ENCODE measurements around the gene GOLT1A.
"Not testable (repeated sequence)": the region's sequence is repeated elsewhere in the genome, so short reads cannot be mapped to it uniquely, and the experiment has no call there.

Gene GOLT1A

GRCh38 chr1:204246876-204247275 lies 33.1 kb upstream of the GOLT1A start:
- no peak for DNase-seq

DNA sequence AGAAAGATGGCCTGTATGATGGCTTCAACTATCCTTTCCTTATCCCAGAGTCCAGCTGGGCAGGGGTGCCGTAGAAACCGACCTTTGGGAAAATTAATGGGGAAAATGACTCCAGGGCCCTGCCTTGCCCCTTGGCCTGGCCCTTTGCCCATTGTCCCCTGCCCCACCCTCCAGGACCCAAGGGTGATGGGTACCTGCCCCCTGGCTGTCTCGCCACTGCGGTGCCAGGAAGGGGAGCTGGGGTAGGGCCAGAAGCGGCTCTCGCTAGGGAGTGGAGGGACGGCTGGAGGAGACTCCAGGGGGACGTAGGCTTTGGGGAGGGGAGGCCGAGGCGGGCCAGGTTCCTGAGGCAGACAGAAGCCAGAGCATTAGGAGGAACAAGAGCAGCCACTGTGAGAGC lies 29.1 kb upstream of the GOLT1A start:
- DNase-seq, result no peak

DNA sequence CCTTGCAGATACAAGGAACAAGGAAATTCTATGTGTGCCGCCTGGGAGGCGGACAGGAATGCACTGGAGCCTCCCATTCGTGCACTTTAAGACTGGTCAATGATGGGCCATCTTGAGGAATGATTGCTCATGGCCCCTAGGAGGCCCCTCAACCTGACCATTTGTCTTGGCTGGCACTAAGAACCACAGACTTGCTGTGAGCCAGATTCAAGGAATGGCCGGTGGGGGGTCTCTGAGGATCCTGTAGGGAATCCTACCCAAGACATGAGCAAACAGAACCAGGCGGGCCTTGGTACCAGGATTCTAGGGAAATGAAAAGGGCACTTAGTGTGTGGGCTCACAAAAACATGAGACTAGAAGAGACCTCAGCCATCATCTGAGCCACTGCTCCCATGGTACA lies 28.1 kb upstream of the GOLT1A start:
- no peak for DNase-seq

- no peak for DNase-seq
These were observed 27.3 kb upstream of the GOLT1A start for GRCh38 chr1:204241050-204241449.

- no peak for DNase-seq
These were observed 26.4 kb upstream of the GOLT1A start for GRCh38 chr1:204240233-204240632.

DNA sequence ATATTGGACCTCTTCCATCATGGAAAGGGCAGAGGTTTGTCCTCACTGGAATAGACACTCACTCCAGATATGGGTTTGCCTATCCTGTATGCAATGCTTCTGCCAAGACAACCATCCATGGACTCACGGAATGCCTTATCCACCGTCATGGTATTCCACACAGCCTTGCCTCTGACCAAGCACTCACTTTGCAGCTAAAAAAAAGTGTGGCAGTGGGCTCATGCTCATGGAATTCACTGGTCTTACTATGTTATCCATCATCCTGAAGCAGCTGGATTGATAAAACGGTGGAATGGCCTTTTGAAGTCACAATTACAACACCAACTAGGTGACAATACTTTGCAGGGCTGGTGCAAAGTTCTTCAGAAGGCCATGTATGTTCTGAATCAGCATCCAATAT lies 25.6 kb upstream of the GOLT1A start:
- not testable (repeated sequence) for DNase-seq

DNA sequence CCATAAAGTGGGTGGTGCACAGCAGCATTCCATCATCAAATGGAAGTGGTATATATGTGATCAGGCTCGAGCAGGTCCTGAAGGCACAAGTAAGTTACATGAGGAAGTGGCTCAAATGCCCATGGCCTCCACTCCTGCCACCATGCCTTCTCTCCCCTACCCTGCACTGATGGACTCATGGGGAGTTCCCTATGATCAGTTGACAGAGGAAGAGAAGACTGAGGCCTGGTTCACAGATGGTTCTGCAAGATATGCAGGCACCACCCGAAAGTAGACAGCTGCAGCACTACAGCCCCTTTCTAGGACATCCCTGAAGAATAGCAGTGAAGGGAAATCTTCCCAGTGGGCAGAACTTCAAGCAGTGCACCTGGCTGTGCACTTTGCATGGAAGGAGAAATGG lies 24.7 kb upstream of the GOLT1A start:
- not testable (repeated sequence) for DNase-seq

DNA sequence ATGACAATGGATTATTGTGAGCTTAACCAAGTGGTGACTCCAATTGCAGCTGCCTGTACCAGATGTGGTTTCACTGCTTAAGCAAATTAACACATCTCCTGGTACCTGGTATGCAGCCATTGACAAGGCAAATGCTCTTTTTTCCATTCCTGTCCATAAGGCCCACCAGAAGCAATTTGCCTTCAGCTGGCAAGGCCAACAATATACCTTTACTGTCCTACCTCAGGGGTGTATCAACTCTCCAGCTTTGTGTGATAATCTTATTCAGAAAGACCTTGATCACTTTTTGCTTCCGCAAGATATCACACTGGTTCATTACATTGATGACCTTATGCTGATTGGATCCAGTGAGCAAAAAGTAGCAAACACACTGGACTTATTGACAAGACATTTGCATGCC lies 23.7 kb upstream of the GOLT1A start:
- DNase-seq, result not testable (repeated sequence)

GRCh38 chr1:204232526-204232925 lies 18.7 kb upstream of the GOLT1A start:
- DNase-seq, result no peak

DNA sequence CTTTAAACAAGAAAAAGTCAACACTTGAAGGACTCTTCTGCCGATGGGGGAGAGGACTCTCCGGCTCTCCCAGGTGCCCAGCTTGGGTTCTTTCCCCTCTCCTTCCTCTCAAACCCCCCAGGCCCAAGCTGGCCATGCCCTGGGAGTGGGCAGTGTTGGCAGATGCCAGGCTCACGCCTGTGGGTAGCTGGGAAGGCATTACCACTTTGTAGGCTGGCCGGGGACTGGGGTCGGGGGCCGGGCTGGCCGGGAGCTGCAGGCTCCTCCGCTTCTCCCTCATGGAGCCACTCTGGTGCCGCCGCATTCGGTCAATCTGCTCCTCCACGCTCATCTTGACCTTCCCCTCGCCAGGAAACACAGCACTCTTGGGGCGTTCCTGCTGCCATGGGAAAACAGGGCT lies 16.4 kb upstream of the GOLT1A start:
- no peak for DNase-seq

GRCh38 chr1:204228896-204229295 lies 15.1 kb upstream of the GOLT1A start:
- no peak for DNase-seq

- DNase-seq, result no peak
These were observed 14.4 kb upstream of the GOLT1A start for GRCh38 chr1:204227996-204228785.

- no peak for DNase-seq
These were observed 13.6 kb upstream of the GOLT1A start for GRCh38 chr1:204227351-204227750.

DNA sequence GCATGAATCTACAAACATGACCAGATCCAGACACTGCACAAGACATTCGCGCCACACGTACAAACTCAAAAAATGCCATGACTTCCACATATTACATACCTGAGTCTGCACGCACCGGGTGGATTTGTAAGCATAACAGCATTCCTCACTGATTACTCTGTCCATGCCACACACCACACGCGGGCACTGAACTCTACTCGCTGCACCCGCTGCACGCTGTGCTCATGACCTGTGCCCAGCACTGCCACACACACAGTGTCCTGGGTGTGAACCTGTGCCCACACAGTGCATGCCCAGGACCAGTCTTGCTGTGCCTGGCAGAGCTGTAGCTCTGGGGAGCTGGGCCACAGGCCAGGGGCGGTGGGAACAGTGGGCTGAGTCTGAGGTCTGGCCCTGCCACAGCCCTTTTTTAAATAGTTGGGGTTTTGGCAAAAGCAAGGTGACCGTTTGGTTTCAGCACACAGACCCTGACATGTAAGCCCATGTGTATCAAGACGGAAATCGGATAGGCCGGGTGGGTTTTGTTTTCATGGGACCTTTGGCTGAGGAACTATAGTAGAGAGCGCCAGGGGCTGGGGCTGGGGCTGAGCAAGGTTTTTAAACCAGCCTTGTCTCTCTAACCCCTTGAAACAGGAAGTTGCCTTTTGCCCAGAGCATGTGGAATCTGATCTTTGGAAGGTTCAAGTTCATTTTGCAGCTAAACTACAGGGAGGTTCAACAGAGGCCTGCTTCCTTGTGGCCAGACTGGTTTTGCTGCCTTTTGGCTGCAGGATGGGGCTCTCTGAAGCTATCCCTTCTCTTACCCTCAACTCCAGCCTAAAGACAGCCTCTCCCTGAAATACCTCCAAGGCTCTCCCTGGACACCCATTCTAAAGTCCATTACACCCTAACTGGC lies 12.3 kb upstream of the GOLT1A start:
- DNase-seq, result no peak

- DNase-seq, result no peak
These were observed 10.9 kb upstream of the GOLT1A start for GRCh38 chr1:204224655-204225054.

- no peak for DNase-seq
These were observed 9.5 kb upstream of the GOLT1A start for GRCh38 chr1:204223129-204223860.

DNA sequence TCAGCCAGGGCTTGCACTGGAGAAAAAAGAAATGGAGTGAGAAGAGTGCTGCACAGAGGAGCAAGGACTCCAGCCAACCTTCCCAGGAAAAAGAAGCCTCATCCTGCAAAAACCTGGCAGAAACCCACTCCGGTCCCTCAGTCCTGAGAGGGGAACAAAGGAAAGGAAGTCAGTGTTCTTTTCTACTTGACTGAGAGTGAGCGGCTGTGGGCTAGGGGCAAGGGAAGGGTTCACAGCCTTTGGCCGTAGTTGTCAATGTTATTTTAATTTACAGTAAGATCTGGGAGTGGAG lies 8.9 kb upstream of the GOLT1A start:
- DNase-seq, result no peak

GRCh38 chr1:204222006-204222763 lies 8.4 kb upstream of the GOLT1A start:
- DNase-seq, result no peak

- DNase-seq, result no peak
These were observed 7.5 kb upstream of the GOLT1A start for GRCh38 chr1:204221271-204221670.

DNA sequence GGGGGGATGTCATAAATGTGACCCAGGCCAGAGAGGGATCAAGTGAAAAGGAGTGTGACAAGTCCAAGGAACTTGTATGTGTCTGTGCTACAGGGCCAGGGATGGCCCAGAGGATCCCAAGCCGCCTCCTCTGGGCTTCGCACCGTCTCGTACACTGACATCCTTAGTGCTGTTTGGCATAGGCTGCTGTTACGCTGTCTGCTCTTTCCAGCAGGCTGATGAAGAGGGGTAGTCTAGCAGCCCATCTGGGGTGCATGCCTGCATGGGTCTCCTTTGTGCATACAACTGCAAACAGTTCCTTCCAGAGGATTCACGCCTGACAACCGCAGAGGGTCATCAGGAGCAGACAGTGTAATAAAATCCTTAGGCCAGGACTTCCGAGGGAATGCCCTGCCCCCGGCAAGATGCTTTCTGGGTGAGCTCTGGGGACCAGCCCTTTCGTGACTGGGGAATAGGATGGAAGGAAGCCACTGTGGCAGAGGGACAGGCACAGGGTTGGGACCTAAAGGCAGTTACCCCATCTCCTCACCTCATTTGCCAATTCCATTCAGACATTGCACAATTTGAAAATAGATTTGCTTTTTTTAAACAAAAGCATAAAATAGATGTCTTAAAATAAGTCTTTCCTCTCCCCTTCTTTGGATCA lies 6.3 kb upstream of the GOLT1A start:
- DNase-seq, result no peak

GRCh38 chr1:204218552-204218951 lies 4.8 kb upstream of the GOLT1A start:
- no peak for DNase-seq

GRCh38 chr1:204217648-204218000 lies 3.8 kb upstream of the GOLT1A start:
- no peak for DNase-seq

All from SIG-M5 (cell line).